SKM-1 treated with dmso at 0.1 percent for 144 hours (cell line): ENCODE data around the gene ADAM19.

ENCODE experiments used
- DNase-seq: peaks from one replicate; lab custom pipeline; 2025; ENCODE audit not compliant: unreplicated experiment; lab: John Stamatoyannopoulos, UW

Gene ADAM19

GRCh38 chr5:157596487-157596886, 20.9 kb upstream of the ADAM19 start:
- DNase-seq, result no peak

- peak; percentile 12 for DNase-seq
Observed at GRCh38 chr5:157594675-157595459, 19.3 kb upstream of the ADAM19 start.

GRCh38 chr5:157594257-157594656, 18.7 kb upstream of the ADAM19 start:
- no peak for DNase-seq

GRCh38 chr5:157593052-157593757, 17.6 kb upstream of the ADAM19 start:
- DNase-seq, result no peak

- DNase-seq, result no peak
Observed at GRCh38 chr5:157592594-157592993, 17.0 kb upstream of the ADAM19 start.

GRCh38 chr5:157590478-157590877, 14.9 kb upstream of the ADAM19 start:
- no peak for DNase-seq

- no peak for DNase-seq
Observed at GRCh38 chr5:157584628-157585027, 9.1 kb upstream of the ADAM19 start.

GRCh38 chr5:157582731-157583620, 7.4 kb upstream of the ADAM19 start:
- no peak for DNase-seq

- no peak for DNase-seq
Observed at GRCh38 chr5:157581901-157582300, 6.3 kb upstream of the ADAM19 start.

- no peak for DNase-seq
Observed at GRCh38 chr5:157578079-157578780, 2.7 kb upstream of the ADAM19 start.

GRCh38 chr5:157576678-157577077, 1.1 kb upstream of the ADAM19 start:
- DNase-seq, result no peak

GRCh38 chr5:157574456-157575380, 857 bp downstream of the ADAM19 start:
- no peak for DNase-seq

- DNase-seq, result peak; percentile 90
Observed at GRCh38 chr5:157571357-157571827, 4.2 kb downstream of the ADAM19 start.

- no peak for DNase-seq
Observed at GRCh38 chr5:157570531-157571200, 4.9 kb downstream of the ADAM19 start.

- no peak for DNase-seq
Observed at GRCh38 chr5:157568720-157569119, 6.9 kb downstream of the ADAM19 start.

- no peak for DNase-seq
Observed at GRCh38 chr5:157568222-157568621, 7.4 kb downstream of the ADAM19 start.

- peak; percentile 43 for DNase-seq
Observed at GRCh38 chr5:157566902-157567489, 8.6 kb downstream of the ADAM19 start.

- DNase-seq, result no peak
Observed at GRCh38 chr5:157563929-157564716, 11.5 kb downstream of the ADAM19 start.
